Measurements from ENCODE around the gene KITLG.

Gene KITLG

GRCh38 chr12:88576866-88577265, 3.4 kb downstream of the KITLG start:
- TF ChIP-seq CSDC2 (CRISPR knock-in tag; IDR thresholded peaks at IDR 0.05) (no peak), ZFP3 (CRISPR knock-in tag; IDR thresholded peaks at IDR 0.05) (no peak), ZC3H10 (CRISPR knock-in tag; IDR thresholded peaks at IDR 0.05) (no peak), OSR1 (CRISPR knock-in tag; IDR thresholded peaks at IDR 0.05) (no peak), TCF4 (CRISPR knock-in tag; IDR thresholded peaks at IDR 0.05; ENCODE audit: borderline replicate concordance) (no peak), TSHZ2 (CRISPR knock-in tag; IDR thresholded peaks at IDR 0.05) (no peak), ISL1 (CRISPR knock-in tag; IDR thresholded peaks at IDR 0.05) (no peak)
- ATAC-seq = no peak

GRCh38 chr12:88575361-88575970, 4.8 kb downstream of the KITLG start:
- no peak for ATAC-seq
- TF ChIP-seq ZFP3 (CRISPR knock-in tag; IDR thresholded peaks at IDR 0.05) (no peak), ZNF70 (CRISPR knock-in tag; IDR thresholded peaks at IDR 0.05) (no peak), TSHZ2 (CRISPR knock-in tag; IDR thresholded peaks at IDR 0.05) (no peak), POU6F1 (CRISPR knock-in tag; IDR thresholded peaks at IDR 0.05; ENCODE audit: borderline replicate concordance, low read depth) (no peak), ISL1 (CRISPR knock-in tag; IDR thresholded peaks at IDR 0.05) (no peak), ARNTL (CRISPR knock-in tag; IDR thresholded peaks at IDR 0.05; ENCODE audit: borderline replicate concordance, low read depth) (no peak)

GRCh38 chr12:88574278-88574677, 6.0 kb downstream of the KITLG start:
- peak; percentile 19 for ATAC-seq
- TF ChIP-seq ZNF70 (CRISPR knock-in tag; IDR thresholded peaks at IDR 0.05) (no peak), PPARA (CRISPR knock-in tag; IDR thresholded peaks at IDR 0.05; ENCODE audit: borderline replicate concordance) (no peak), ARNTL (CRISPR knock-in tag; IDR thresholded peaks at IDR 0.05; ENCODE audit: borderline replicate concordance, low read depth) (no peak), RARB (CRISPR knock-in tag; IDR thresholded peaks at IDR 0.05) (no peak), CREB5 (CRISPR knock-in tag; IDR thresholded peaks at IDR 0.05; ENCODE audit: low read depth) (no peak), CSDC2 (CRISPR knock-in tag; IDR thresholded peaks at IDR 0.05) (no peak), ZNF8 (CRISPR knock-in tag; IDR thresholded peaks at IDR 0.05) (no peak), ISL1 (CRISPR knock-in tag; IDR thresholded peaks at IDR 0.05) (no peak), TOX (CRISPR knock-in tag; IDR thresholded peaks at IDR 0.05; ENCODE audit: borderline replicate concordance) (no peak), ZFP30 (CRISPR knock-in tag; IDR thresholded peaks at IDR 0.05) (no peak), CSRNP3 (CRISPR knock-in tag; IDR thresholded peaks at IDR 0.05) (no peak), POU6F1 (CRISPR knock-in tag; IDR thresholded peaks at IDR 0.05; ENCODE audit: borderline replicate concordance, low read depth) (no peak), OSR1 (CRISPR knock-in tag; IDR thresholded peaks at IDR 0.05) (no peak)
